NCI-H1436 (cell line): ENCODE results near the gene MRPS6.

ENCODE experiments used
- DNase-seq: peaks from one replicate; lab custom pipeline; 2025; lab: John Stamatoyannopoulos, UW

Gene MRPS6

DNA sequence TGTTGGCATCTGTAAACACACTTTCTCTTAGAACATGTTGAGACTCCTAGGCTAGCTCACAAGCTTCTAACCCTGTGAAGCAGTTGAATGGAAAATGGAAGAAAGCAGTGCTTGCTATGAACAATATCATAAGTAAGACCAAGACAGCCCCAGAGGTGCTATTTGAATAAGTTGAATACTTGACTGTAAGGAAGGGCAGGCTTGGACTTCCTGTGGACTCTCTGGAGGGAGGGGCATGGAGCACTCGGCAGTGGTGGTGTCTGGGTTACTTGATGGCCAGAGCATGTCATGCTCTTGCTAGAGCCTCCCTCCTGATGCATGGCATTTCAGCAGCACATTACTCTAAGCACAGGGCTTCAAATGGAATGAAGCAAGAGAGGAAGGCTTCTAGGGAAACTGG is 60.0 kb downstream of the MRPS6 start:
- no peak for DNase-seq

DNA sequence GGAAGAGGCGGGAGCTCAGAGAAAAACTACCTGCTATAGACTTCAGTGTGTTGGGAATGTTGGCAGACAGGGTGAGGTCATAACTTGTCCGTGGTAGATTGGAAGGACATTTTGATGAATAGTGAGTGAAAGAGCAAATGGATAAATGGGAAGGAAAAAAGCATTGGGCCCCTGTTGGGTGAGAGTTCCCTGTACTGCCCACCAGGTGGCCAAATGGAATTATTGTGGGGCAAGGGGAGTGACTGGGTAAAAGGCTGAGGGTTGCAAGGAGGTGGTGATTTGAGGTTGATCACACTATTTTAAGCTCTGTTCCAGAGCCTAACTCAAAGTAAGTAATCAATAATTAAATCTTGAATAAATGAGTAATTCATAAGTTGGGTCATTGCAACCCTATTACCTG is 60.4 kb downstream of the MRPS6 start:
- DNase-seq = no peak

DNA sequence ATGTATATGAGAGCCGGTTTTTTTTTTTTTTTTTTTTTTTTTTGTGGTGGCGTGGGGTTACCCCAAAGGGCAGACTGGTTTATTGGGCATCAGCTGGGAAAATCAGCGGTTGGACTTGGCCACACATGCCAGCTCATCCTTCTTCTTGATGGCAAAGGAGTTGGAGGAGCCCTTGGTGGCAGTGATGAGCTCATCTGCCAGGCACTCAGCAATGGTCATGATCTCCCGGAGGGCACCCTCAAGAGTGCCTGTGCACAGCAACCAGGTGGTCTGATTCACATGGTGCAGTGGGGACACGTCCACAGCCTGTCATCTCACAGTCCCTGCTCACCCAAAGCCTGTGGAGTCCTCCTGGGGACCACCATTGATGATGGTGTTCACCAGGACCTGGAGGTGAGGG is 62.0 kb downstream of the MRPS6 start:
- no peak for DNase-seq

DNA sequence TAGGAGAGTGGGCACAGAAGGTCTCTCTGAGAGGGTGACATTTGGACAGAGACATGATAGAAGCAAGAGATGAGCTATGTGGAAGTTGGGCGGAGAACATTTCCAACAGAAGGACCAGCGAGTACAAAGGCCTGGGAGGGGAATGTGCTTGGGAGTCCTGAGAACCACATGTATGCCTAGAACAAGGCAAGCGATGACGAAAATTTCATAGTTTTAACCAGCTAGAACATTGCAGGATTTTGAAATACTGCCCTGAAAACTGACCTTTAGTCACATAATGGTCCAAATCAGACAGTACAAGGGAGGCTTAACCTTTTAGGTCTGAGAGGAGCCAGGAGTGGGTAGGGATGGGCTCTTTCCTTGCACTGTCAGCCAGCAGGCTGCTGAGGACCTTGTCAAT is 68.0 kb downstream of the MRPS6 start:
- no peak for DNase-seq

DNA sequence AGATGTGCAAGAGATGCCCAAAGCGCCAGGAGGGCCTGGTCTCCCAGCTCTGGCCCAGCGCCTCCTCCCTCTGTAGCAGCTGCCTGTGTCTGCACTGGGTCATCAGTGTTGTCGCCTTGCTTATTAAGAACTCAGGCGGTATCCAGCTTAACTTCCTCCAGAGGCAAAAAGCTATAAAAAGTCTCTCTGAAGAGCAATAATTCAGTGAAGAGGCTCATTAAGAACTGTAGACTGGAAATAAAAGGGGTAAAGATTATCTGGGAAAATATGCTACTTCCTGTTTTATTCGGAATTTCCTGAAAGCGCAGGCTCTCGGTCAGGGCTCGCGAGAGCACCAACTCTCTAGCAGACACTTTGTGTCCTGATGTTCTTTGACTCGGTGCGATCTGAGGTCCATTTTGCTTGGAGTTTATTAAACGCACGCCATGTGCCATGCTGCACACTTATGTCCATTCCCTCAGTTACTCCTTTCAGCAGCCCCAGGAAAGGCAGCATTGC is 70.4 kb downstream of the MRPS6 start:
- no peak for DNase-seq

DNA sequence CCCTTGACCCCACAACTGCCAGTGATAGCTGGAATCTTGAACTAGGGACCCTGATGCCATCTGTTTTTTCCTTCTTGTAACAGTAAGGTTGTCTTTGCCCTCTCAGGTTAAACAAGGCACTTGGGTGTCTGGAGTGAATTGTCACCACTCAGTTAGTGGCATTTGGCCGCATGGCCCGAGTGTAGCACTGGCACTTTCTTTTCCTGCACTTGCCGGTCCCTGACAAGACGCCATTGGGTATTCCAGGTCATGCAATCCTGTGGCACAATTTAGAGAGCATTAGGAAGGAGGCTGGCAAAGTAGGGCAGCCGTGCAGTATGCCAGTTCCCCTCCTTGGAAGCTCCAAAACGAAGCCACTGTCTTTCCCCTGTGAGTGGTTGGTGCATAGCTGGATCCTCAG is 70.8 kb downstream of the MRPS6 start:
- no peak for DNase-seq

DNA sequence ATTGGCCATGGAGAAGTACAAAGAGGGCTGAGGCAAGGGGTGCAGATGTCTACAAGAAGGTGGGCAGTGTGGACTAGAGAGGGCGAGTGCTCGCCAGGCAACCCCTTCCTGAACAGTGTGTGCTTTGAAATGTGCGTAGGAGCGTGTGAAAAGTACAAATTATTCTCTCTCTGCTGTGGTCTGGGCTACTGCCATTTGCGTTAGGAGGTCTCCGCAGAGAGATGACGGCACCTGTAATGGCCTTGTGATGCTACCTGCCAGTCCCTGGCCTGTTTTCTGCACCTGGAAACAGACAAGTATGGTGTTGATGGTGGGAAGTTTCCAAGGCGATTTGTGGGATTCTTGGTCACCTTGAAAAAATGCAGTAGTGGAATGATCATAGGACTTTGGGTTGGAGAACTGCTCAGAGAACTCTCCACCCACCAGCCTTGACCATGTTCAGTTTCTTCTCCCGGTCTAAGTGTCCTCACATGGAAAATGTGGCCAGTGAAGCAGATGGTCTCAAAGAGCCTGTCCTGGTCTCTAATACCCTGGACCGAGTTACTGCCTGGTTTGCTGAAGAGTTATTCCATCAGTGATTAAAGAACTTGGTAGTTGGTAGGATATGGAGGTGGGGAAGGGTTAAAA is 74.5 kb downstream of the MRPS6 start:
- DNase-seq = no peak

DNA sequence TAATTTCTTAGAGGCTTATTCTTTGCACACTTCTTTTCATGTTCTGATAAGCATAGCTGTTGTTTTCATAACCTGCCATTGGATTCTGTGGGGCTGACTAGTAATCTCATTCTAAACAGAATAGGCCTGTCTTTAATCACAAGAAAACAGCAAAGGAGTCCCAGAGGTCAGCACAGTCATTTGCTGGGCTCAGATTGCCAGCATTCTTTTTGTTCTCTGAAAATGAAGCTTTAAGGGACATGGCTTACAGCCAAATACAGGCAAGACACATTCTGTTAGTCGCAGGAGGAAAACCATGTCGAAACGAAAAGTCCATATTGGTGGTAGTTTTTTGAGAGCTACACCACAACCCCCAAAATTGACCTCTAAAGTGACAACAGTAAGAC is 75.0 kb downstream of the MRPS6 start:
- DNase-seq = no peak

DNA sequence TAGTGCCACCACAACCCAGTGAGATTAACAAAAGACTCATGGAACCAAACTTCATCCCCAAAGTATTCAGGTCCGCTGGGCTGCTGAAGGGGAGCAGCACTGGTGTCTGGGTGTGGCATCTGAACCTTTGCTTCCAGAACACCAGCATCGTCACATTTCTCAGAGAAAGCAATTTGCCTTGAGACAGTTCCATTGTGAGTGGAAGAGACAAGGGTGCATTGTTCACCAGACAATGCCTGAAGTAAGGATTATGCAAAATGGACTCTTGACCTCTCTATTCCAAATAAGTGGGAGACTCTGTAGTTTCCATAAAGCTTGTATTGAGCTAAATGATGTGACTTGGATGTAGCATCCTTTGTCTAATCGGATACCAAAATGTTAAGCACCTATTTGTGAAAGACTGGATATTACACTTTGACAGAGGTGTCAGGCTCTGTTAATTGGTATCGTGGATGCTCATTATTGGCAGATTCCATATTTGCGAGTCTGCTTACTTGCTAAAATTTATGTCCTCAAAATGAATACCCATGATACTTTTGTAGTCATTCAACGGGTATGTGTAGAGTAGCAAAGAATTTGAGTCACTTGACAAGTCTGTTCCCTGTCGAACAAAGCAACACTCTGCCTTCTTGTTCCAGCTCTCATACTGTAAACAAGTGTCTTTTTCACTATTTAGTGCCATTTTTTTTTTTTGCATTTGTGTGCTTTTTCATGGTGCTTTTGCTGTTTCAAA is 75.6 kb downstream of the MRPS6 start:
- DNase-seq = no peak

DNA sequence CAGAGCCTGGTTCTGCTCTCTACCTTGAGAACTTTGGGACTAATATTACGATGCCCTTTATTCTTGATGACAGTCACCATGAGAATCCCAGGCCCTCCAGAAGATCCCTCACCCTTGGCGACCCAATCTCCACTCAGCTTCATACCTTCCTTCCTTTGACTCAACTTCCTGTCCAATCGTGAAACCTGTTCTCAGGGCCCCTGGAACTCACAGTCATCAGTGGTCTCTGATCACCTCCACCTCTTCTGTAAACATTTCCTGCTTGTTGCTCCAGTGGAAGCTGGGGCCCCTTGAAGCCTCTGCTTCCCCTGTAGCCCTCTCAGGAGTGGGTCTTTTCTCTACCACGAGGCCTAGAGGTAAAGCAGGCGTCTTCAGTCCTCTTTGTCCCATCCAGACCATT is 79.1 kb downstream of the MRPS6 start:
- DNase-seq = no peak

DNA sequence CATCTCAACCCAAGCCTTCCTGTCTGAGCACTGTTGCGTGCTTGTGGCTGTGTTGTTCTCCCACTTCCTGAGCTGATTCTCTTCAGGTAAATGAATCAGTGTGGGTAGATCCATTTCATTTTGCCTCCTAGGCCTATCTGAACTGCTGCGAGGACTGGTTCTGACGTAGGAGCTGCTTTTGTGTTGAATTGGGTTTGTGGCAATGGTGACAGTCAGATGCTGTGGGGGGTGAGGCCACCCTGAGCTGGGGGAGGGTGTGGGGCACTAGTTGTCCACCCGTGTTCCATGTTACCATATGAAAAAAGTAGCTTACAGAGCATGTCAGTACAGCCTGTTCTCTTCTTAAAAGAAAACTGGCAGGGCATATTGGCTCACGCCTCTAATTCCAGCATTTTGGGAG is 81.5 kb downstream of the MRPS6 start:
- no peak for DNase-seq

DNA sequence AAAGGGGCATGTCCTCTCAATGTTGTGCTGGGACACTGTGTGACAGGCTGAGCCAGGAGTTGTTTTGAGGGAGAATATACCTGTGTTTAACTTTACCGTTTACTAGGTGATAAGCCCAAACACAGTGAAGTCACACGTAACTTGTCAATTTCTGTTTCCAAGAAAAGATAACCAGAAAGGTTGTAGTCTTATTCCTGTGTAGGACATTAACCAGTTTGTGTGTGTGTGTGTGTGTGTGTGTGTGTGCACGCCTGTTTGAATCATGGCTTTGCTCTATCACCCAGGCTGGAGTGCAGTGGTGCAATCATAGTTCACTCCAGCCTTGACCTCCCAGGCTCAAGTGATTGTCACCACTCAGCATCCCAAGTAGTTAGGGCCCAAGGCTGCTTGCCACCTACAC is 83.6 kb downstream of the MRPS6 start:
- DNase-seq = no peak

DNA sequence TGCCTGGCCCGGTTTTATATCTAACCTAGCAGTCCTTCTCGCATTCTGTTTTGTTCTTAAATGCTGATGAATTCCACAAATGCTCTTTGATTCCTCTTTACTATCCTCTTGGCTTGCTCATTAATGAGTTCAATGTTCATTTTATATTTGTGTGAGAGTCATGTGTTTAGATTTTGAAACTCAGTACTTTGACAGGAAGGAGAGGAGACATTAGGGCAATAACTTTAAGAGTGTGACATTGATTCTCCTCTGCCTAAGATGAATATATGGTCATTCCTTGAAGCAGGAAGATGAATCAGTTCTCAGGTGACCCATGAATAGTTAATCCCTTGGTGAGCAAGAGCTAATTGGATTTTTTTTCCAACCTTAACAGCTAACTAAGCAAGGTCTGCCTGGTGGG is 84.1 kb downstream of the MRPS6 start:
- no peak for DNase-seq

DNA sequence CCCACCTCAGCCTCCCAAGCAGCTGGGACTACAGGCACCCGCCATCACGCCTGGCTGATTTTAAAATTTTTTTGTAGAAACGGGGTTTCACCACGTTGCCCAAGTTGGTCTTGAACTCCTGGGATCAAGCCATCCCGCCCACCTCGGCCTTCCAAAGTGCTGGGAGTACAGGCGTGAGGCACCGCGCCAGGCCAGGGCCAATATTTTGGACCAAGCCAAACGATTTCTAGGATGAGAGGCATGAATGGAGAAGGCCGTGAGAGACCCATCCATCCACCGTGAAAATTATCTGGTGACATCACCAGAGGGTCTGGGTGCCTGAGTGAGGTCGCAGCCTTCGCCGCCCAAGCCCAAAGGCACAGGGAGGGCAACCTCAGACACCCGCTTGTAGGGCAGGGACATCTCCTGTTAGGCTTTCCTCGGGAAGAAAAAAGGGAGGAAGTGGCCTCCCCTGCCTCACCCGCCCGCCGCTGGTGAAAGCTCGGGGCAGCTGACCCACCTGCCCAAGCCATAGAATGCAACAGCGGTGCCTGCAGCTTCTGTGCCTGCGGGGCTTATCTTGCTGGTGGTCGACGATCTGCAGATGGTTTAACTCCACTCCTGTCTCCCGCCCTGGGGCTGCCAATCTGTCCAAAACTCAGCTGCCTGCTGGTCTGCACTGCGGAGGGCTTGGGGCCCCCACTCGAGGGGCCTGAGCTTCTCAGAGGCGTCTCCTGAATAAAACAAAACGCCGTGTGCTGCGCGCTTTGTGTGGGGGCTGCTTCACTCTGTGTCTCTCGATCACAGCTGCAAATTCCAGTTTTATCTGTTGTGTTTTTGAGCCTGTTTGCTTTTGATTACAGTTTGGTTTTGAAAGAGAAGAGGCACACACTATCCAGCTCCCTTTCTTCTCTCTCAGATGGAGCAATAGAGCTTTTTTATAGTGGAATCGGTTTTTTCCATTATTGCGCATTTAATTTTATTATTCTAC is 85.8 kb downstream of the MRPS6 start:
- DNase-seq = no peak

DNA sequence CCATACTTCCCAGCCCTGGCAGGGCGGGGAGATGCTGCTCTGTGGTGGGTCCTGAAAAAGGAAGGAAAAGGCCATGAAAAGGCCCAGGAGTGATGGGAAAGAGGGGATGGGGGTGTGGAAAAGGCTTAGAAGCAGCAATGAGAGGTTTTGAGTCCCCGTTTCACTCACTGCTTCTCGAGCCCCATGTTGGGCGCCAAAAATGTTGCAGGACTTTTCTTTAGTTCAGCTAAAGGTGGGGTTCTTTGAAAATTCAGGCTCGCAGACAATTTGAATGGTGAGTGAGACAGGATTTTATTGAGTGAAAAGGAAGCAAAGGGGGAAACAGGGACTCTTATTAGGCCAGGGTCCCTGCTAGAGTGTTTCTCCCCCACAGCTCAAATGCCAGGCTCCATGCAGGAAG is 93.1 kb downstream of the MRPS6 start:
- no peak for DNase-seq

DNA sequence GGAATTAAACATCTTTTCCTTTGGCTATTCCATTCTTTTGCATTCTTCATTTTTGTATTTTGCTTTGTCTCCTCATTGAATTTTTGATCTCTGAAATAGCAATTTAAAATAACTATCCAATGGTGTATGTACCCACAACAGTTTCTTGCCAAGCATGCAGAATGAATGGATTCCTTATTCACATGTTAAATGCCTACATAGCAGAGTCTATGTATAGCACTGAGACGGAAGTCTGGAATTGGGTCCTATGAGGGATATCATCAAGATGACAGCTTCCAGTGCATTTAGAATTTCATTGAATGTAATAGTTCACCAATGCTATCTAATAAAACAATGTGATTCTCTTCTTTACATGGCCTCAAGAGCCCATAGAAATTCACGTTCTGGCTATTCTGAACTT is 97.5 kb downstream of the MRPS6 start:
- DNase-seq = no peak

DNA sequence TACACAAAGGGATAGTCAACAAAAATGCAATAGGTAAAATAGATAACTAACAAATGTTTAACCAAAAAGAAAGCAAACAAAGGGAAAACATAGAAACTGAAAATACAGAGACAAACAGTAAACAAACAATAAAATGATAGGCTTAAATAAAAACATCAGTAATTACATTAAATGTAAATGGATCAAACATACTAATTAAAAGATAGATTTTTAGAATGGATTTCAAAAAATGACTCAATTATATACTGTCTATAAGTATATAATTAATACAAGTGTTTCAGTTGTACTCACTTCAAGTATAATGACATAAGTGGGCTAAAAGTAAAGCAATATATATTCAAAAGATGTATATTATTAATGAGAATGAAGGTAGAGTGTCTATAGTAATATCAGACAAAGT is 101.1 kb downstream of the MRPS6 start:
- DNase-seq = no peak

DNA sequence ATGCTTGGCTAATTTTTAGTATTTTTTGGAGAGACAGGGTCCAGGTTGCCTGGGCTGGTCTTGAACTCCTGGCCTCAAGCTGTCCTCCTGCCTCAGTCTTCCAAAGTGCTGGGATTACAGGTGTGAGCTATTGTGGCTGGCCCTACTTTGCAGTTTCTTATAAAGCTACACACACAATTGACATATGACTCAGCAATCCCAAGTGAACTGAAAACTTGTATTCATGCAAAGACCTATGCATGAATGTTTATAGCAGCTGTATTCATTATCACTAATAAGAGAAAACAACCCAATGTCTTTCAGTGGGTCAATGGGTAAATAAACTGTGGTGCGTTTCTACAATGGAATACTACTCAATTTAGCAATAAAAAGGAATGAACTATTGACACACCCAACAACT is 103.1 kb downstream of the MRPS6 start:
- no peak for DNase-seq

DNA sequence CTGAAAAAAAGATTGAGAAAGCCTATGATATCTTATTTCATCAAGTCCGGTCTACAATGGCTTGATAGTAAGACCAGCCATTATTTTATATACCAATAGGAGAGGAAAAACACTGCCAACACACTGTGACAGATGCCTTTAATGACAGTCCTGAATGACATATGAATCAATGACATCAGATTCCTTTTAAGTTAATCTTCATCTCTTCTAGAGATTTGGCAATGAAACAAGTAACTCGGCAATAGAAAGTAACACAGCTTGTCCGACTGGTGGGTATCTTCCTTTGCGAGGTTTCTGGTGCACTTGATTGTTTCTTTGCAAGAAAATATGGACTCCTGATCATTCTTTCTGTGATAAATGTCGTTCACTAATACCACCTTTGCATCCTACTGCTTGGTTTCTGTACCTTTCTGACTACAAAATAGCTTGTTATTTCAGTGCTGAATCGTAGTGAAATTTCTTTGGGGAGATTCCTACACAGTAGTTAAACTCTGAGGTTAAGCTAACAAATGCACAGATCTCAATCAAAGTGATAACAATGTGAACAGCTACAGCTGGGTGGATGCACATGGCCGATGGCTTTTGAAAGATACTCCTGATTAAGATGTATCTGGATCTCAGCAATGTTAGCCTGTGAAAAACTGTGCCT is 104.7 kb downstream of the MRPS6 start:
- no peak for DNase-seq

DNA sequence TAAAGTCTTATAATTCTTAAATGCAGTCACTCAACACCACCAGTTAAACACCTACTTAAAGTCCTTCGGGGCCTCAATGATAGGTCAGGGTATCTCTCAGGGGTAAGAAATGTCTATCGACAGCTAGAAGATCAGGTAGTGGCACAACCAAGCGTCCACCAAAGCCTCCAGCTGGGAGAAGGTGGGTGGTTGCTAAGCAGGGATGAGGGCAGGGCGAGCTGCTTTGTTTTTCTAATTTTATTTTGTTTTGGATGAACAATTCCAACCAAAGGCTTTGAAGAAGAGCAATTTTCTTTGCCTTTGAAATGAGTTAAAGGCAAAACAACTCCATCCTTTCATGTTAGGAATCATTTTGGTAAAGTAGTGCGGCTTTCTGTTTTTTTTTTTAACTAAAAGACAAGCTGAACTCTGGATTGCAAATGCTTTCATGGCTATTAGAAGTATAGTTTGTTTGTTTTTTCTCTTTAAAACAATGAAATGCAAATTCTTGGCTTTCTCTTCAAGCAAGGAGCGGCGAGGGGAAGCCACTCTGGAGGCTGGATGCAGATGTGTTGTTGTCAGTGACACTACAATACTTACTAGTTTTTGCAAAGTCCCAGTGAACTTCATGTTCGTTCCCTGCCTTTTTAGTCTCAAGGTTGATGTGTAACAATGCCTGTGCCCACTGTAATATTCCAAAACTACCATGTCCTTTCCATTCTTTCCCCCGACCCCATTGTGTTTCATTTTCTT is 106.0 kb downstream of the MRPS6 start:
- no peak for DNase-seq

DNA sequence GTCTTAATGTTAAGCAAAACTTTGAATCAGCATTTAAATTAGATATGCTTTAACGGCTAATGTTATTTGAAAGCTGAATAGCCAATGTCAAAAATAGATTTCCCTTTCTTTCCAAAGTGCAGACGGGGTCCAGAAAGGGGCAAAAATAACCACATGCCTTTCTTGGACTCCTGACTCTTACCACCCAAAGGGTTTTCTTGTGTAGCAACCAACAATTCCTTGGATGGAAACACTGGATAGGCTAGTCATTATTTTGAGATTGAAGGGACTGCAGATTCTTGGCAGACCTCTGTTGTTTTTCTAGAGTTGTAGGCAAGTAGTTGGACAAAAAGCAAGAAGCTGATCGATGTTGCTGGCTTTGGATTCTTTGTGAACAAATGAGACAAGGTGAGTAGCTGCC is 107.0 kb downstream of the MRPS6 start:
- no peak for DNase-seq
